GM12872 (cell line): ENCODE measurements around the gene CYRIA.

Experiments
- TF ChIP-seq, protein P1 (sequence below): IDR thresholded peaks from 3 replicates; pipeline ENCODE4 v1.5.1; 2011; ENCODE audit warnings: low read depth, mild to moderate bottlenecking, low read length, moderate library complexity; ENCODE audit not compliant: insufficient read depth

The CYRIA gene

DNA sequence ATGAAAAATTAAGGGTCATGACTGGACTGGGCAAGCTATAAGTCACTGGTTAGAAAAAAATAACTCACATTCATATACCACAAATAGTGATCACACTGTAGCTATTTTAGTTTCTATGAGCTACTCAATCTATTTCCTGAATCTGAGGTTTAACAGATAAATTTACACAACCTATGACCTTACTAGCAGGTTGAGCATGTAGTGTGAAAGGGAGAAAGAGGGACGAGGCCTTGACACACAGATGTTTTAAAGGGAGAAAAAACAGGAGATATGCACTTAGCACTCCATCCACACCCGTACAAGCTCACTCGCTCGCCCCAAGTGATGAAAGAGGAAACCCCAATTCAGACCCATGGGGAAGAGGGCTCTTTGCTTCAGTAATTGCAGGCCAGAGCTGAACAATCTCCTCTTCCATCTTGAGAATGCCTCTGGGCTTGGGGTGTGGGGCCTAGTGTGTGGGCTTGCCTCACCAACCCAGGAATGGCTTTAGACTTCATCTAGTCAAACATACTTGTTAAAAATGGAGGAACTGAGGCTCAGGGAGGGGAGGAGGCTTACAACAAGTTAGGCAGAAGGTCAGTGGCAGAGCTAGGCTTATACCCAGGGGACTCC, 10.7 kb downstream of the CYRIA start:
- TF ChIP-seq, protein P1, sequence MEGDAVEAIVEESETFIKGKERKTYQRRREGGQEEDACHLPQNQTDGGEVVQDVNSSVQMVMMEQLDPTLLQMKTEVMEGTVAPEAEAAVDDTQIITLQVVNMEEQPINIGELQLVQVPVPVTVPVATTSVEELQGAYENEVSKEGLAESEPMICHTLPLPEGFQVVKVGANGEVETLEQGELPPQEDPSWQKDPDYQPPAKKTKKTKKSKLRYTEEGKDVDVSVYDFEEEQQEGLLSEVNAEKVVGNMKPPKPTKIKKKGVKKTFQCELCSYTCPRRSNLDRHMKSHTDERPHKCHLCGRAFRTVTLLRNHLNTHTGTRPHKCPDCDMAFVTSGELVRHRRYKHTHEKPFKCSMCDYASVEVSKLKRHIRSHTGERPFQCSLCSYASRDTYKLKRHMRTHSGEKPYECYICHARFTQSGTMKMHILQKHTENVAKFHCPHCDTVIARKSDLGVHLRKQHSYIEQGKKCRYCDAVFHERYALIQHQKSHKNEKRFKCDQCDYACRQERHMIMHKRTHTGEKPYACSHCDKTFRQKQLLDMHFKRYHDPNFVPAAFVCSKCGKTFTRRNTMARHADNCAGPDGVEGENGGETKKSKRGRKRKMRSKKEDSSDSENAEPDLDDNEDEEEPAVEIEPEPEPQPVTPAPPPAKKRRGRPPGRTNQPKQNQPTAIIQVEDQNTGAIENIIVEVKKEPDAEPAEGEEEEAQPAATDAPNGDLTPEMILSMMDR, result no peak

DNA sequence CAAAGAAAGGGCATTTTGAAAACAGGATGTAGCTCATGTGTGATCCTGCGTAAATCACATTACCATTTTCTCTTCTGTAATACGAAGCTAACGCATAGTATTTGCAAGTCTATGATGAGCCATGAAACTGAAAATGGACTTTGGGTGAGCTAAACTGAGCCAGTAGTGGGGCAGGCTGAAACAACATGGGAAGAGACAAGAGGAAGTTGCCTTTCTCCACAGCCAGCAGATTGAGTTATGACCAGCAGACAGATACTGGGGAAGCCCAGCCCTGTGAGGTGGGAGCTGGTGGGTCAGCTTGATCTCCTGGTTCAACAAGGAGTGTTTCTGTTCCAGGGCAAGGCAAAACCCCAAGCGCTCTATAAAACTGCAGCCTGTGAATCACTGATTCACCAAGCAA, 11.8 kb downstream of the CYRIA start:
- TF ChIP-seq, protein P1, result no peak

DNA sequence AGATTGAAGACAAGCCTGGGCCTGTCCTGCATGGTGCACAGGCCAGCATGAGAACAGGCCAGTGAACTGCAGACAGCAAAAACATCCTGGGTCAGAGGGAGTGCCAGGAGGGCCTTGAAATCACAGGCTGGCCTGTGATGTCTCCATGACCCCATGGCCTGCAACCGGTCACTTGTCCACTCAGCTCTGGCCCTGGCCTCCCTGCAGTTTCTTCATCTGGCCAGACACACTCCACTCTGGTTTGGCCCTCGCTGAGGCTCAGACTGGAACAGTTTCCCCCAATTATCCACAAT, 12.6 kb downstream of the CYRIA start:
- TF ChIP-seq, protein P1, result no peak

DNA sequence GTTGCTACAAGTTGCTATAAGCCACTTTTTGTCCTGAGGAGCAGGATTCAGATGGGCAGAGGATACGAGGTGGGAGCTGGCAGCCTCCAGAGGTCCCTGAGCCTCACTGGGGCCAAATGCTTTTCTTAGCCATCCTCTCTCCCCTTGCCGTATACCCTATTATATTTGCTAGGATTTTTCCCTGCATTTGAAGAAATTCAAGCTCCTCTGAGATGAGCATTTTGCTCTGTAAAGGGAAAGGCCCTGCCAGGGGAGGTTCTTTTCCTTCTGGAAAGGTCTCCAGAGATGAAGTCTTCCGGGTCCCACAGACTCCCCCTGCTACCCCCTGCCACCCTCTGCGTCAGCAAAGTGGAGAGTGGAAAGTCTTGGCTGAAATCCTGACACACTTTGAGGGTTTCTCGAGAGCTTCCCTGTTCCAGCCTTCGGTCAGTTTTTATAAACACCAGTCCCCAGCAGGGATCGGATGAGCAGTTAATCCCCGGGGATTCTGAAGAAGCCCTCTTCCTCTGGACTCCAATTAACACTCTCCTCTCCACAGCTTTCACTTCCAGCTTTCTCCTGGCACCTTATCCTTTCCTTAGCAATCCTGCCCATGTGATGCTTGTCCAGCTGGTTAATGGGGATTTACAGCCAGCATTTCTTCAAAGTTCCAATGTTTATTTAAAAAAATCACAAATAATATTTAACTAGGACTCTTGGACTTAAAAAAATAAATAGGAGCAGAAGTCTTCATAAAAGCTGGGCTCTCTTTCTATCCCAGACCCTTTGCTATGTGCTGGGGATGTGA, 13.1 kb downstream of the CYRIA start:
- TF ChIP-seq, protein P1, result no peak

DNA sequence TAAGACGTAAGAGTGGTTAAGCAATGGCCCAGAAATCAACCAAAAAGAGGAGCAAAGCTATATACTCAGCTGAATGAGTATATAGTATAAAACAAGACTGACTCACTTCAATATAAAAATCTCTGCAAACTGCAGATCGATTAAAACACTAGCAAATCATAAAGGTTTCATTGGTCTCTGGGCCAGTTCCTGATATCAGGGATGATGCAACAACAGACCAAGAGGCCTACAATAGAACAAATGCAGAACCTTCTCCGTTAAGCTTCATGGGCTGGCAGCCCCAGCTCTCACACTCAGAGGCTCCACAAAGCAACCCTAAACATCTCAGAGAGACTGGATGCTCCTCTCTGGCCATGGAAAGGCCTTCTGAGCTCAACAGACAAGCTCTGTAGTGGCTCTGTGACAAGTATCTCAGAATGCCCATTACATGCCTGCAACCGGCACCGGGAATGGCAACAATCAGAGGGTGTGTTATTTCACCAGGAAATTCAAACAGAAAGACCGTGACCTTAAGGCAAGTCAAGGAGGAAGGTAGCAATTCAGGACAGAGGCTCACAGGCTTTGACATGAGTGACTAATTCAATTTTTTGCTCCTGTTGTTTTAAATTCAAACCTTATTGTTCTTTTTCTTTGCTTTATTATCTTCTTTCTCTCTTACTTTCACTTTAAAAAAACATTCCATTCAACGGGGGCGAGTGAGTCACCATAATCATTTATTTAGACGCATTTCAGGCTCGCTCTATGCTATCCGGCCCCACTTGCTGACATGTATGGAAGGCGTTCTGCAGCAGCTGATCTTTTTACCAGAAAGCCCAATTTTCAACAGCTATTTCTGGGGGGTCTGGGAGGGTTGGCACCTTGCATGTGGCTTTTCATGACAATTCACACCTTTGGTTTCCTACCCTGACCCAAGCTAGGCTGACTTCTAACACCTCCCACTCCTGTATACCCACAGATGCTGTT, 15.1 kb downstream of the CYRIA start:
- TF ChIP-seq, protein P1, result no peak

DNA sequence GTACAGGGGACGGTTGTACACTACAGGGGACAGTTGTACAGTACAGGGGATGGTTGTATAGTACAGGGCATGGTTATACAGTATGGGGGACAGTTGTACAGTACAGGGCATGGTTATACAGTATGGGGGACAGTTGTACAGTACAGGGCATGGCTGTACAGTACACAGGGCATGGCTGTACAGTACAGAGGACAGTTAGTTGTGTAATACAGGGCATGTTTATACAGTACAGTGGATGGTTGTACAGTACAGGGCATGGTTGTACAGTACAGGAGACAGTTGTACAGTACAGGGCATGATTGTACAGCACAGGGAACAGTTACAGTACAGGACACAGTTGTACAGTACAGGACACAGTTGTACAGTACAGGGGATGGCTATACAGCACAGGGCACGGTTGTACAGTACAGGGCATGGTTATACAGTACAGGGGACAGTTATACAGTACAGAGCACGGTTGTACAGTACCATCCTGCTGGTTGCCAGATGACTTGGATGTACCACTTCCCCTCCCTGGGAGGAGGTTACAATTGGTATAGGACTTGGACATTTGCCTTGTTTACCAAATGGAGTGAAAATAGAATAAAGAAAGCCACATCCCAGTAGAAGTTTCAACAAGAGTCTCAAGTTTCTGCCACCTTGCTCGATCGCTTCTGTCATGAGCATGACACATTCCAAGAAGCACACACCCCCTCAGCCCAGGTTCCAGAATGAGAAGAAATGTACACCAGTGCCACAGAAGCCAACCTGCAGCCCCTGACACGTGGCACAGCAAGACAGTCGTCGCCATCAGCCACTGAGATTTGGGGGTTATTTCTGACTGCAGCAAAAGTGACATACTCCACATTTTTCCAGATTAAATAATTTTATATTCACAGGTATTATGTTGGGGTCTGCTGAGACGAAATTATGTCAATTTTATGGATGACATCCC, 16.0 kb downstream of the CYRIA start:
- TF ChIP-seq, protein P1, result no peak
